Fibroblast of the aortic adventitia (primary cell): ENCODE measurements around the gene IGSF5. TPM values are rescaled to one million over a fixed set of nuclear protein-coding genes. Genes with fewer than 3 reads are reported as not detected.
"Not testable (repeated sequence)": the region's sequence is repeated elsewhere in the genome, so short reads cannot be mapped to it uniquely, and the experiment has no call there.

Source experiments
- DNase-seq: peaks from one replicate; pipeline ENCODE4 v3.0.0-alpha.2; 2010; ENCODE audit warnings: low read depth
- H3K4me3 ChIP-seq: 2 replicates; pipeline ENCODE4 v1.5.1; 2011; ENCODE audit warnings: low read depth, mild to moderate bottlenecking, control low read depth, low read length, moderate library complexity
- total RNA-seq: library from RNA; depleted of rRNA; stranded (reverse); fragments of >200 nt; gene quantifications from 2 replicates; pipeline ENCODE4 v1.2.3, GENCODE V29; 2012; ENCODE audit warnings: low replicate concordance
- TF ChIP-seq, protein P1 (sequence below): IDR thresholded peaks from 2 replicates; pipeline ENCODE4 v1.5.1; 2011; ENCODE audit warnings: mild to moderate bottlenecking, low read length, control low read depth, inconsistent platforms; ENCODE audit not compliant: insufficient read depth

IGSF5 gene
- total RNA-seq, 1 donor: 0.09 TPM

- no peak overlapping the region for H3K4me3 ChIP-seq
- TF ChIP-seq, protein P1, sequence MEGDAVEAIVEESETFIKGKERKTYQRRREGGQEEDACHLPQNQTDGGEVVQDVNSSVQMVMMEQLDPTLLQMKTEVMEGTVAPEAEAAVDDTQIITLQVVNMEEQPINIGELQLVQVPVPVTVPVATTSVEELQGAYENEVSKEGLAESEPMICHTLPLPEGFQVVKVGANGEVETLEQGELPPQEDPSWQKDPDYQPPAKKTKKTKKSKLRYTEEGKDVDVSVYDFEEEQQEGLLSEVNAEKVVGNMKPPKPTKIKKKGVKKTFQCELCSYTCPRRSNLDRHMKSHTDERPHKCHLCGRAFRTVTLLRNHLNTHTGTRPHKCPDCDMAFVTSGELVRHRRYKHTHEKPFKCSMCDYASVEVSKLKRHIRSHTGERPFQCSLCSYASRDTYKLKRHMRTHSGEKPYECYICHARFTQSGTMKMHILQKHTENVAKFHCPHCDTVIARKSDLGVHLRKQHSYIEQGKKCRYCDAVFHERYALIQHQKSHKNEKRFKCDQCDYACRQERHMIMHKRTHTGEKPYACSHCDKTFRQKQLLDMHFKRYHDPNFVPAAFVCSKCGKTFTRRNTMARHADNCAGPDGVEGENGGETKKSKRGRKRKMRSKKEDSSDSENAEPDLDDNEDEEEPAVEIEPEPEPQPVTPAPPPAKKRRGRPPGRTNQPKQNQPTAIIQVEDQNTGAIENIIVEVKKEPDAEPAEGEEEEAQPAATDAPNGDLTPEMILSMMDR: no peak
- no peak for DNase-seq
These were observed 14.4 kb upstream of the IGSF5 start for GRCh38 chr21:39730418-39731157.

DNA sequence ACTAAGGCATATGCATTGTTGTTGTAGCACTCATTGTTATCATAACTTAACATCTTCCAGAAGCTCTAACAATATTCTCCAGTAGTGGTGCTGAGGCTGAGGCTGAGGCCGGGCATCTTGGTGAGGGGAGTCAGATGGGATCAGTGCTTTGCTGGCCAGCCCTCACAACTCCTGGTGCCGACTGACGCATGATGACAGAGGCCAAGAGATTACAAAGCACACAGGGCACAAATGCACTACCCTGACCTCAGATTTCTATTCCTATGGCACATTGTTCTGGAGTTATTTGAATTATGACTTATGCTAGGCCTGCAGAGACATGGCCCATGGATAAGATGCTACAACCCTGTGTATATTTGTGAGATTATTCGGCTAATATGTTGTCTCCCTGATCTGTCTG, 8.3 kb upstream of the IGSF5 start:
- DNase-seq: no peak
- TF ChIP-seq, protein P1: no peak

DNA sequence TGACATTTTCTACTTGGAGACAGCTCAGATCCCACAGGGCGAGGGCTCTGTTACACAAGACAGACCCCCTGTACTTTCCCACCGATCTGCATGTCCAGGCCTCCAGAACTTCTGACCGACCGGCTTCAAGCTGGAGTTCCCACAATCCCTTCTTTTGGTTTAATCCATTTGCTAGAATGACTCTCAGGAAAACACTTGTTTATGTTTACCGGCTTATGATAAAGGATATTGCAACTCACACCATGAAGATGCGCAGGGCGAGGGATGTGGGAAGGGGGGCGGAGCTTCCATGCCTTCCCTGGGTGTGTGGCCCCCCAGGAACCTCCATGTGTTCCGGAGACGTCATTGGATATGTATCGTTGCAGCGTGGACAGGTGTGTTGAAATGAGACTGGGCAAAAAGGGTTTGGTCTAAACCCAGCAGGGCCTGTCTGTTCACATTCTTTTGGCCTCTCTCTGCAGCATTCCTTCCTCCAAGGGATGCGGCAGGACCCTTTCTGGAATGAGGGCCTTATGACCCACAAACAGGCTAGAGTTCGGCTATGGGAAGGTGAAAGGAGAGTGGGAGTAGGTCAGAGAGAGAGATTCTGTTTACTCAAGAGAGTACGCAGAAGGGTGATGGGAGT, 7.5 kb upstream of the IGSF5 start:
- H3K4me3 ChIP-seq: no peak overlapping the region
- TF ChIP-seq, protein P1: no peak
- no peak for DNase-seq

More for the DNA sequence above, 8.3 kb upstream of the IGSF5 start:
- H3K4me3 ChIP-seq: no peak overlapping the region

GRCh38 chr21:39738566-39738965, 6.4 kb upstream of the IGSF5 start:
- H3K4me3 ChIP-seq: no peak overlapping the region
- TF ChIP-seq, protein P1: no peak
- no peak for DNase-seq

GRCh38 chr21:39739531-39739930, 5.5 kb upstream of the IGSF5 start:
- DNase-seq, H3K4me3 ChIP-seq: not testable (repeated sequence)

GRCh38 chr21:39742561-39742960, 2.4 kb upstream of the IGSF5 start:
- DNase-seq, H3K4me3 ChIP-seq: not testable (repeated sequence)

DNA sequence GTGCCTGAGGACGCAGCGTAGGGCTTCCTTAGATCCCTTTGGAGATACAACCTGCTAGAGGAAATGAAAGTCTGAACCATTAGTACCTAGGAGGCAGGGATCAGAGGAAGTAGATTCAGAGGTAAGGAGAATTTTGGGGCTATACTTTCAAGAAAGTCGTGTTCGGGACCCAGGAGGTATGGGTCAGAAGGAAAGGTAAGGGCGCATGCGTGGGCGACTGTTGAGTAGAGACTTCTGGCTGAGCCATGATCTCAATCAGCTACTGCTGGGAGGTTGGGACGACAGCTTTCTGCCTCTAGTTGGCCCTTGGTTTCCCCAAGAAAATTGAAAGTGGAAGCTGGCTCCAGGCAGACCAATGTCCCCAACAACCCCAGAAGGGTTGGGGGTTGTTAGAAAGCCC, 349 bp downstream of the IGSF5 start:
- H3K4me3 ChIP-seq, DNase-seq: not testable (repeated sequence)

GRCh38 chr21:39750670-39751069, 5.7 kb downstream of the IGSF5 start:
- H3K4me3 ChIP-seq: no peak overlapping the region
- DNase-seq: no peak
- TF ChIP-seq, protein P1: no peak
